SU-DHL-6 (cell line): ENCODE results near the gene BEX1.

Source experiments
- H2AFZ ChIP-seq: fragments of 200-600 bp; sonication (generic); 2 replicates; pipeline ENCODE4 v1.6.1; 2014; ENCODE audit warnings: low read depth, mild to moderate bottlenecking, moderate library complexity, mixed read lengths, antibody characterized with exemption, low read length; ENCODE audit not compliant: severe bottlenecking
- H3F3A ChIP-seq: fragments of 200-600 bp; shearing (Covaris generic); 2 replicates; pipeline ENCODE4 v1.6.0; 2016; ENCODE audit warnings: antibody characterized with exemption, mild to moderate bottlenecking; ENCODE audit not compliant: insufficient read depth
- H3K27ac ChIP-seq: fragments of 200-600 bp; sonication (generic); 2 replicates; pipeline ENCODE4 v1.5.1; 2016; ENCODE audit warnings: low read depth, mild to moderate bottlenecking, low read length, moderate library complexity, mixed read lengths
- H3K27me3 ChIP-seq: fragments of 200-600 bp; sonication (generic), shearing (Covaris generic); 2 replicates; pipeline ENCODE4 v1.6.0; 2014; ENCODE audit warnings: mild to moderate bottlenecking, low read length
- H3K36me3 ChIP-seq: fragments of 200-600 bp; sonication (generic); 2 replicates; pipeline ENCODE4 v1.6.1; 2014; ENCODE audit warnings: mild to moderate bottlenecking, low read length, mixed read lengths
- H3K4me2 ChIP-seq: fragments of 300-600, 200-600 bp; shearing (Covaris generic), sonication (generic); 2 replicates; pipeline ENCODE4 v1.6.0; 2014; ENCODE audit warnings: low read length, low read depth, mild to moderate bottlenecking; ENCODE audit not compliant: poor library complexity, severe bottlenecking
- H3K4me3 ChIP-seq: fragments of 200-600 bp; sonication (generic); 2 replicates; pipeline ENCODE4 v1.5.1; 2014; ENCODE audit warnings: antibody characterized with exemption, low read length, mild to moderate bottlenecking, mixed read lengths; ENCODE audit not compliant: insufficient read depth, poor library complexity, severe bottlenecking
- H3K79me2 ChIP-seq: fragments of 200-600 bp; sonication (generic); 2 replicates; pipeline ENCODE4 v1.6.1; 2014; ENCODE audit warnings: mild to moderate bottlenecking, low read length, moderate library complexity; ENCODE audit not compliant: insufficient read depth
- H3K9ac ChIP-seq: fragments of 200-600 bp; sonication (generic); 2 replicates; pipeline ENCODE4 v1.7.0; 2014; ENCODE audit warnings: mild to moderate bottlenecking, low read length
- H3K9me2 ChIP-seq: fragments of 200-600 bp; sonication (generic); replicated peaks from 2 replicates; pipeline ENCODE4 v1.6.1; 2014; ENCODE audit warnings: low read length; ENCODE audit not compliant: insufficient read depth
- H3K9me3 ChIP-seq: fragments of 200-600 bp; sonication (generic); 2 replicates; pipeline ENCODE4 v1.6.1; 2014; ENCODE audit warnings: low read length, mixed read lengths; ENCODE audit not compliant: insufficient read depth
- H4K20me1 ChIP-seq: fragments of 200-600 bp; sonication (generic); 2 replicates; pipeline ENCODE4 v1.6.1; 2014; ENCODE audit warnings: low read depth, mild to moderate bottlenecking, antibody characterized with exemption, low read length, moderate library complexity, mixed read lengths
- CTCF ChIP-seq: fragments of 200-600 bp; sonication (generic); IDR thresholded peaks from one replicate; pipeline ENCODE4 v1.5.1; 2017; ENCODE audit warnings: antibody characterized with exemption, mild to moderate bottlenecking, low read length, moderate library complexity; ENCODE audit not compliant: insufficient read depth, poor library complexity, severe bottlenecking
- EZH2phosphoT487 ChIP-seq: fragments of 200-600 bp; sonication (generic), shearing (Covaris generic); conservative IDR thresholded peaks from 2 replicates; pipeline ENCODE4 v1.6.1; 2018; ENCODE audit warnings: mild to moderate bottlenecking, antibody characterized with exemption, low read length, moderate library complexity, mixed read lengths

BEX1 gene

GRCh38 chrX:103073467-103073866, 9.5 kb upstream of the BEX1 start:
- Histone ChIP-seq H3K4me3 (no peak overlapping the region), H3K9me3 (no peaks in the 10 kb centered on the region), H3F3A (no peaks in the 10 kb centered on the region), H2AFZ (no peak overlapping the region), H3K4me2 (no peak overlapping the region), H4K20me1 (no peaks in the 10 kb centered on the region), H3K36me3 (no peaks in the 10 kb centered on the region), H3K9me2 (no peaks in the 10 kb centered on the region), H3K27me3 (no peaks in the 10 kb centered on the region), H3K79me2 (no peaks in the 10 kb centered on the region), H3K9ac (no peak overlapping the region), H3K27ac (no peak overlapping the region)
- no peak for TF ChIP-seq CTCF
- no peak for TF ChIP-seq EZH2phosphoT487

DNA sequence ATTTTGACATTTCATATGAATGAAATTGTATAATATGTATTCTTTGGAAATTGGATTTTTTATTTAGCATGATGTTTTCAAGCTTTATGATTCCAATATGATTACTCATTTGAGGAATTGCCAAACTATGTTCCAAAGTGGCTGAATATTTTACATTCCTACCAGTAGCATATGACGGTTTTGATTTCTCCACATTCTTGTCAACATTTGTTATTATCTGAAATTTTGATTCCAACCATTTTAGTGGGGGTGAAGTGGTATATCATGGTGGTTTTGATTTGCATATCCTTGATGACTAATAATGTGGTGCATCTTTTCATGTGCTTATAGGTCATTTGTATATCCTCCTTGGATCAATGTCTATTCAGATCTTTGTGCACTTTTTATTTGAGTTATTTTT, 2.6 kb upstream of the BEX1 start:
- no peaks in the 10 kb centered on the region for H3K36me3 ChIP-seq
- no peaks in the 10 kb centered on the region for H4K20me1 ChIP-seq
- H3K4me2 ChIP-seq, result no peak overlapping the region
- H3K9me2 ChIP-seq, result no peaks in the 10 kb centered on the region
- H3K9ac ChIP-seq, result no peak overlapping the region
- H3F3A ChIP-seq, result no peaks in the 10 kb centered on the region
- no peak overlapping the region for H2AFZ ChIP-seq
- H3K27me3 ChIP-seq, result no peaks in the 10 kb centered on the region
- no peak for TF ChIP-seq CTCF
- no peak for TF ChIP-seq EZH2phosphoT487
- no peaks in the 10 kb centered on the region for H3K9me3 ChIP-seq
- no peak overlapping the region for H3K27ac ChIP-seq
- H3K4me3 ChIP-seq, result no peak overlapping the region
- no peaks in the 10 kb centered on the region for H3K79me2 ChIP-seq

DNA sequence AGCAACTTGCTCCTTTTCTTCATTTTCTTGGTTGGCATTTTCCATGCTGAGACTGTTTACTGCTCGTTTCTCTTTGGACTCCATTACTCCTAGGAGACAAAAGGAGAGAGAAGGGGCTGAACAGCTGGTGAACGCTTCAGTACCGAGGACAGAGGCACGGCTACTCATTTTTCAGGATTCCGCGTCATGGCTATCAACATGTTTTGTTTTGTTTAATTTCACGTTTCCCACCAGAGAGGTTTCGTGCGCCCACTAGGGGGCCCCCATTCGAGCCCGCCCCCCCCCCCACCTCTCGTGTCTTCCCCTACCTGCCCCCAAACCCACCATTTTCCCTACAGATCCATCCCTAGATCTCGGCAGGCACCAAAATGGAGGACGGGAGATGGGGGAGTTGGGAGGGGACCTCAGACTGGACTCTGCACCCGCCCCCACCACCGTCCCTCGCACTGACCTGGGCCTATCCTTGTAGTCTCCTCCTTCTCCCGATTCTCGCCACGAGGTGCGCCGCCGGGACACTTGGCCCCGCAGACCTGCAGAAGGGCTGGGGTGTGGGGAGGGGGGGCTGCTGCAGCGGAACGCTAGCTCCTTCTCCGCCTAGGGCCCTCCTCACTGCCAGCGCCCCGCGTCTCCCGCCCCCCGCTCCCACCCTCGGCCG, 653 bp downstream of the BEX1 start:
- no peaks in the 10 kb centered on the region for H3K9me2 ChIP-seq
- H4K20me1 ChIP-seq, result no peaks in the 10 kb centered on the region
- no peak for TF ChIP-seq EZH2phosphoT487
- no peak for TF ChIP-seq CTCF
- H3K9me3 ChIP-seq, result no peaks in the 10 kb centered on the region
- no peak overlapping the region for H3K4me2 ChIP-seq
- H3K27me3 ChIP-seq, result no peaks in the 10 kb centered on the region
- no peak overlapping the region for H2AFZ ChIP-seq
- H3K4me3 ChIP-seq, result no peak overlapping the region
- H3K36me3 ChIP-seq, result no peaks in the 10 kb centered on the region
- no peaks in the 10 kb centered on the region for H3F3A ChIP-seq
- no peak overlapping the region for H3K9ac ChIP-seq
- H3K27ac ChIP-seq, result no peak overlapping the region
- no peaks in the 10 kb centered on the region for H3K79me2 ChIP-seq

DNA sequence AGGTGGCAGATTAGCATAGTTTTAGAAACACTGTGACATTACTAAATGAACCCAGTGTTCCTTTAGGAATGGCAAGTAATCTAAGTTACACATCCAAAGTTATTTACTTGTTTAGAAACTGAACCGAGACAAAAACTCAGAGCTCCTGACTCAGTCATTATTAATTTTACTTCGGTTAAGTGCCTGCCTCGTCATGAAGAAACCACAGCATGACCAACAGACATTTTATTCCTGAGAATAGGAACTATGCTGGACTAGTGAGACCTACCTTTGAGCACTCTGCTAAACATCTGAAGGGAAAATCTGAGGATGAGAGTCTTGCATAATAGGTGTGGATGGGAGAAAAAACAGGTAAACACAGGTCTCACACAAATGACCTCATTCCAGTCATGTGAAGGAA, 2.5 kb downstream of the BEX1 start:
- no peaks in the 10 kb centered on the region for H3K27me3 ChIP-seq
- no peaks in the 10 kb centered on the region for H3K79me2 ChIP-seq
- no peaks in the 10 kb centered on the region for H4K20me1 ChIP-seq
- no peak for TF ChIP-seq CTCF
- TF ChIP-seq EZH2phosphoT487, result no peak
- H2AFZ ChIP-seq, result no peak overlapping the region
- no peaks in the 10 kb centered on the region for H3F3A ChIP-seq
- H3K4me3 ChIP-seq, result no peak overlapping the region
- no peaks in the 10 kb centered on the region for H3K9me3 ChIP-seq
- no peaks in the 10 kb centered on the region for H3K9me2 ChIP-seq
- H3K9ac ChIP-seq, result no peak overlapping the region
- no peak overlapping the region for H3K27ac ChIP-seq
- no peak overlapping the region for H3K4me2 ChIP-seq
- no peaks in the 10 kb centered on the region for H3K36me3 ChIP-seq
